SW480 (cell line): ENCODE data around the gene CUX1.

Experiments used
- DNase-seq: peaks from one replicate; pipeline ENCODE4 v3.0.0-alpha.2; 2016; ENCODE audit warnings: low spot score

The CUX1 gene

DNA sequence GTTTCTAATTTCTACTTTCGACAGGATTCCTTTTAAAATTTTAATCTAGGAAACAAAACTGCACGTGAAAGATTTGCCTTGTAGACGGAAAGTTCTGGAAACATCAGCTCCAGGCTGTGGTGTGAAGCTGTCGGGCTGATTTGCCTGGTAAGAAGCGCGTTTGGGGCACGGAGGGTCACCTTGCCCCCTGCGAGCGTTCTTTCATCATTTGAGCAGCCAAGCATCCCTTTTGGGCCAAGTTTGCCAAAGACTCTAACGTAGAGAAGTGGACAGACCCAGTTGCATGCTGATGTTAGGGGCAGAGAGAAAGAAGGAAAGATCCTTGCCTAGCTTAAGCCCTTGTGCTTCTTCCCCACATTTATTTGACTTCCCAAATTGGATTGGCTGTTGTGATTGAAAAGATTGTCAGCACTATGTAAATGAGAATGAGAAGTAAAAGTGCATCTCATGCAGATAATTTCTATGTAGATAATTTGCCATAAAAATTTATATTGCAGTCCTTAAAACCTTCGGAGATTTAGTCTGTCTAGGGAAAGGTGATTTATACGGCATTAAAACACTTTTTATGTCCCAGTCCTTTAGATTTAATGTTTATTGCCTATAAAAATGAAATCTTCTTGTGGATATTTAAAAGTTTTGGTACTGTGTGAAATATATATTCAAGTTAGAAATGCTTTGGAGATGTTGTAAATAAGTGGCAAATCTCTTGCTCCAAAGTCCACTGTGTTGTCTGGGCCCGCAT, 76.1 kb downstream of the CUX1 start:
- no peak for DNase-seq

DNA sequence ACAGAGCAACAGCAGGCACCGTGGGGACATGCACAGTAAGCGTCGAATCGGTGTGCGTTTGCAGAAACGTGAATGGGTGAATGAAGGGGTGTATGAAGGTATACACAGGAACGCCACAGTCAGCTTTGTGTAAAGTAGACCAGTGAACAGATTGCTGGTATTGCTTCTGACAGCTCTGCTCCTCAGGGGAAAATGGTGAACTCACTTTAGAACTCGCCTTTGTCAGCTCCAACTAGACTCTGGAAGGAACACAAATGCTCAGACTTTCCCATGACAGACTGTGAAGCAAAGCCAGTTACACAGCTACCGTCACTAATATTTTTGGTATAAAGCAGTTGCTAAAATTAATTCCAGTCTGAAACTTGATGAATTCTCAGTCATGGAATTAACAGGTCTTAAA, 78.9 kb downstream of the CUX1 start:
- DNase-seq = no peak

DNA sequence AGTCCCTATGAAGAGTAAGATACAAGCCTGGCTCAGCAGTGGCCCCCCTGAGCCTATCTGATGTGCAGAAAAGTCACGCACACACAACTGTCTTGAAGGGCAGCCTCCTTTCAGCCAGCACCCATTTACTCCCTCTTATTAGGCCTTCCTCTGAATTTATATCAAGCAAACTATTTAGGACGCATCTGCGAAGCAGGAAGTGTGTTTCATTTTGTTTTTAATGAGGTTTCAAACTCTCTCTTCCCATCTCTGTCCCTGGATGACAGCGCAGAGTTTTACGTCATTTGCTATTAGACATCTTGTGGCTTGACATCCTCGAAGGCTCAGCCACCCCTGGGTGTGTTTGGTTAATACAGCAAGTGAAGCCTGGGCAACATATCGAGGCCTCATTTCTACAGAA, 79.5 kb downstream of the CUX1 start:
- DNase-seq = no peak

DNA sequence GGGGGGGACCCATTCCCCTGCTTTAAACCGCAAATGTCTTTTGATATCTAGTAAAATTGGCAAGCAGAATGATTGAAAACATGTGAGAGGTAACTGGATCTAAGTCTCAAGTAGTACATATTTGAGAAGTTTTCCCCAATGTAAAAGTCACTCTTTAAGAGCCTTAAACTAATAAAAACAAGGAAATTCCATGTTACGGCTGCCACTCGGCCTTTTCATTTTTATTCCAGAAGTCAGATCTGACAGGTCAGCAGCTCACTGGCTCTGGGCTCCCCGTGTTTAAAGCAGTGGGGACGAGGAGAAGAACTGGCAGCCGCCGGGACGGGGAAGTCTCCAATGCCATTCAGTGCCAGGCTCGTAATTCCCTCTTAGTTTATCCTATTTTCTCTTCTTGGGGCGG, 80.7 kb downstream of the CUX1 start:
- DNase-seq = no peak

DNA sequence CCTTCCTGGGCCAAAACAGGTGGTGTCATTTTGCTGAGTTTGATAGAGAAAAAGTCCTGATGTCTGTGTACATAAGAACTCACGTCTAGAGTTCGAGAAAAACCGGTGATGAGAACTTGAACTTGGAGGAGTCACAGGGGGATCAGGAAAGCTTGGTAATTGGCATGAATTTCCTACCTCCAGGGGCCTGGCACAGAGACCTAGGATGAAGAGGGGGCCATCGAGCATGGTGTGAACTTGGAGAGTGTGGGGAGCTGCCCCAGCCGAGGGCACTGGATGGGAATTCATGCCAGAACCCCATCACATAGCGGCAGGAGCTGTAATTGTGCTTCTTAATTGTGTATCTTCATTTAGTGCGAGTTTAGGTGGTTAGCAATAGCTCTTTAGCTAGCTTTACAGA, 82.2 kb downstream of the CUX1 start:
- DNase-seq = no peak

DNA sequence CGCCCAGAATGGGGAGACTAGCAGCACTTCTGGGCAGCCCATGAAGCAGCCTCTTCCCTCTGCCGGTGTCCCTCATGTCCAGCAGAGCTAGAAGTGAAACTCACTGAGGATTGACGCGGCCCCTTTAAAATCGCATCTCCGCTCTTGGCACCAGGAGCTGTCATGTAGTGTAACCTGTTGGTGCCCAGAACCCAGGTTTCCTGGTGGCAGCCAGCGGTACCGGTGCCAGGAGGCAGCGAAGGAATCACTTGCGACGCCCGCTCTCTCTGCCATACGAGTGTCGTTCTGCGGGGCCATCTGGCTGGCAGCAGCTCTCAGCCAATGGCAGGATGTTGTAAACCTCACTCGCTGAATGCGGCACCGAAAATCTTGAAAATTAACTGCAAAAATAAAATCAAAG, 82.7 kb downstream of the CUX1 start:
- no peak for DNase-seq

DNA sequence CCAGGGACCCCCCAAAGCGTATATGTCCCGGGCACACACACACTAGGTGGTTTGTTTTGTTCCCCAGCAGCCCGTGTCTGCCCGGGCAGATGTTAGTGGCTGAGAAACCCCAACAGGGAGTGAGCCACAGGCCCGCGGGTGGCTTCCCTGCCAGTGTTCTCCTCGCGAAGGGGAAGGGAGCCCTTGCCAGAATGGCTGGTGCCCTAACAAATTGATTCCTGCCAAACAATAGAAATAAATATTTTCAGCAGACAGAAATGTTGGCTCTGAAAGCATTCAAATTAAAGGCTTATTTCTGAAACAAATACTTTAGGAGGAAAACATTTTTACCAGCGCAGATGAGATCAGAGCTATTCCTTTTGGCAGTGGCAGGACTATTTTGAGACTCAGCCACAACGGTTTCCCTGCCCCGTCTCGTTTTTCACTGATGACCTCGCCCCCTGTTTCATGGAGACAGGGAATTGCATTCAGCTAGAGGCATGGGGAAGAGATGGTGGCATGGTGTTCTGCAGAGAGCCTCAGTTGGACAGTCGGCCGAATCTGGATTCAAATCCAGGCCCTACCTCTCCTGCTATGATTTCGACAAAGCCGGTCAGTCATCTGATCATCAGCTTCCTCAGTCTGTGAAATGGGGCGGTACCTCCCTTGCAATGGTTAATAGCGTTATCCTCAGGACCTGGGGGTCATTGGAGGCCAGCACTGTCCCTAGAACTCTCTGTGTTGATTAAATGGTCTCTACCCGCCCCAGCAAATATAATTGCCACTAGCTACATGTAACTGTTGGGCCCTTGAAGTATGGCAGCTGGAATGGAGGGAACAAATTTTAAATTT, 84.5 kb downstream of the CUX1 start:
- no peak for DNase-seq

DNA sequence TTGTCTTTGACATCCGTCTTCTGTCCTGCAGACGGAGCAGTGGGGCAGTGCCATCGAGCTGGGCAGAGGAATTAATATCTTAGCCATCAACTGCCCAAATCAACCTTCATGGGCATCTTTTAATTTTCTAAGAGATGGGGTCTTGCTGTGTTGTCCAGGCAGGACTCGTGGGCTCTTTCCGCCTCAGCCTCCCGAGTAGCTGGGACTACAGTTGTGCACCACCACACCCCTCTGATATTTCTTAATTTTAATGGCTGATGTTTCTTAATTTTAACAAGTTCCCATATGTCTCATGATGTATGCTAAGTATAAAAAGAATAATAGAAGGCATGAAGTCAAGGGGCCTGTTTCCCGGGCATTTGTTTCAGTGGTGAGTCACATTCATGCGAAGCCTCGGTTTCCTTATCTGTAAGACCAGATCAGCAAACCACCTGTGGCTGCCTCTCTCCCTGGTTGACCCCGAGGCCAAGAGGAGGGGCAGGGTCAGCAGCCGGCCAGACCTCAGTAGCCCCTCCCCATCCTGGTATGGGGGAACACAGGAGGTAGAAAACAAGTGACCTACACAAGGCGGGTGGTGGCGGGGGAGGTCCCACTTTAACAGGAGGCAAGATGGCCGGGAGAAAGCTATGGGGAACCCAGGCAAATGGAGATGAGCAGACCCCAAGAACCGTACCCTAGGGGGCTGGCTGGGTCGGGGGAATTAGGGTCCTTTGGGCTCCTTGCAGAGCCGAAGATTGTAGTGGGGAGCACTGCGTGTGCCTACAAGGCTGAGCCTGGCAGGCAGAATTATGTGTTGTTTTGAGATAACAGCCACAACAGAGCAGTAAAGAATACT, 85.5 kb downstream of the CUX1 start:
- no peak for DNase-seq

DNA sequence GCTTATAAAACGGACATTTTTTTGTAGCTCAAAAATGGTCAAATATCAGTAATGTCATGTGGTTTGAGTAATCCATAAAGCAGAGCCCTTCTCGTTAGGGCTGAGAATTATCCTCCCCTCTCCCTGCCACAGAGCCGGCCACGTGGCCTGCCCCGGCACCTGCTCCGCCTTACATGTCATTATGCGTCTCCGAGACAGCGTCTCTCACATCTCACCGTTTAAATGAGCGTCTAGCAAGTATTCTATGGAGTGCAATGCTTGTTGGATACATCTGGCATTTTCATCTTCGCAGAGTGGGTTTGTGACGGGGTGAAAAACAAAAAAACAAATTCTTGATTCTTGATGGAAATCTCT, 86.1 kb downstream of the CUX1 start:
- no peak for DNase-seq

DNA sequence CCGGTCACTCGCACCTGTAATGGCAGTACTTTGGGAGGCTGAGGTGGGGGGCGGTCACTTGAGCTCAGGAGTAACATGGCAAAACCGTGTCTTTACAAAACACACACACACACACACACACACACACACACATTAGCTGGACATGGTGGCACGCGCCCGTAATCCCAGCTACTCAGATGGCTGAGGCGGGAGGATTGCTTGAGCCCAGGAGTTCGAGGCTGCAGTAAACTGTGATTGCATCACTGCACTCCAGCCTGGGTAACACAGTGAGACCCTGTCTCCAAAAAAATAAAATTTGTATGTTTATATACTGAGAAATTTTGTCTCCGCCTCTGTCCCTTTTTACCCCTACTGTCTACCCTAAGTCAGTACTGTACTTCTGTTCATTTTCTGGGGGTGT, 86.6 kb downstream of the CUX1 start:
- DNase-seq = no peak

DNA sequence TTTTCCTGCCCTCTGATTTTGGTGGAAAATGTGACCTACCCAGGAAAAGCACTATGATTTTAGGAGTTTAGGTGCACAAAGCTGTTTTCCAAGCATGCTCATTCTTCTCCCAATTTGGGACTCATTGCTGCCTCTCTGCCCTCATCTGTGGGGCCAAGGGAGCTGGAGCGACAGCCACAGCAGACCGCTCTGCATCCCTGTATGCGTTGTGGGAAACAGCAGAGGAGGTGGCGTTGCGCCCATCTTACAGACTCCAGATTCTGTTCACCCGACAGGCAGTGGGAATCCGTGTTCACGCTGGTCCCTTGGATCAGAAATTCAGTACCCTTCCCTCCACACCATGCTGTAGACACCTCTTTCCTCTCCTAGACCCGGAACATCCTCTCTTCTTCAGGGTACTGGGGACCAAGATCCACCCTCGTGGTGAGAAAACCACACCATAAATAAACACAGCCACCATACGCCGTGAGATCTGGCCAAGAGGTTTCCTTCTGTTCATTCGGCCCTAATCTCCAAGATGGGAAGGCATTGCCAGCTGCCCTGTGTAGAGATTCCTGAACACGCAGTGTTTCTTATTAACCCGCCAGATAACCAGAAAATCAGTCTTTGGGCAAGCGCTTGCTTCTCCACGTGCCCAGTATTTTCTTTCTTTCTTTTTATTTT, 87.9 kb downstream of the CUX1 start:
- no peak for DNase-seq

DNA sequence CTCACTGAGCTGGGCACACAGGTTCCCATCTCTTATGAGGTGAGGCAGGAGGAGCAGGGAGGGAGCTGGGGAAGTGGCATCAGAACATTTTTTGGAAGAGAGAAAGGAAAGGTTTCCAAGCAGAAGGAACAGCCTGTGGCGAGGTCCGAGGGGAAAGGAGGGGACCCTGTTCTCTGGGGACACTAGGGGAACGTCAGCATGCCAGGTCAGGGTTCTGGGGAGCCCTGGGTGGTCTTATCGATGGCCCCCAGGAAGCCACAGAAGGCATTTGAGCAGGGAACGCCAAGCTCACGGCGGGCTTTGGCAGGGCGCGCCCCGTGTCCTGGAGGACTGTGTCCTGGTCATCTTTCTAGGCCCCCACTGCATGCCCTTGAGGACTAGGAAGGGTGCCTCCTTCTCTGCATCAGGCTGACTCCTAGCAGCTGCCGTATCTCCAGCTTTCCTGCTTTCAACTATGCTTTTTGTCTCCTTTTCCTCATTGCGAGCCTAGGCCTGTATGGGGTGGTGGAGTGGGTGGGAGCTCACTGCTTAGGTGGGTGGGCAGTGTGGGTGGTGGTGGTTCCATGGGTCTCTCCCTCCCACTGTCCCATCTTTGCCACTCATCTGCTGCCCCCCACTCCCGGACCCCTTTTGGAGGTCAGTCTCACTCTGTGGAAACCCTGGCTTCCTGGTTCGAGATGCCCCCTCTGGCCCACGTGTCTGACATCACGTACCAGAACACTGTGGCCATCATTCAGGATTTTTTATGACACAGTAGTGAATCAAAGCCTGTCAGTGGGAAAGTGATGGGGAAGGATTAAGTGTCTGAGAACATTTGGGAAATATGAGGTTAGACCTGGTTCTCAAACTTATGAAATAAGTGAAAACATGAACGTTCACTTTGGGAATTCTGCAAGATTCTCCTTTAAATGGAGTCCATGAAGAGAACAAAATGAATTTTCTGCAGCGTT, 89.1 kb downstream of the CUX1 start:
- no peak for DNase-seq

DNA sequence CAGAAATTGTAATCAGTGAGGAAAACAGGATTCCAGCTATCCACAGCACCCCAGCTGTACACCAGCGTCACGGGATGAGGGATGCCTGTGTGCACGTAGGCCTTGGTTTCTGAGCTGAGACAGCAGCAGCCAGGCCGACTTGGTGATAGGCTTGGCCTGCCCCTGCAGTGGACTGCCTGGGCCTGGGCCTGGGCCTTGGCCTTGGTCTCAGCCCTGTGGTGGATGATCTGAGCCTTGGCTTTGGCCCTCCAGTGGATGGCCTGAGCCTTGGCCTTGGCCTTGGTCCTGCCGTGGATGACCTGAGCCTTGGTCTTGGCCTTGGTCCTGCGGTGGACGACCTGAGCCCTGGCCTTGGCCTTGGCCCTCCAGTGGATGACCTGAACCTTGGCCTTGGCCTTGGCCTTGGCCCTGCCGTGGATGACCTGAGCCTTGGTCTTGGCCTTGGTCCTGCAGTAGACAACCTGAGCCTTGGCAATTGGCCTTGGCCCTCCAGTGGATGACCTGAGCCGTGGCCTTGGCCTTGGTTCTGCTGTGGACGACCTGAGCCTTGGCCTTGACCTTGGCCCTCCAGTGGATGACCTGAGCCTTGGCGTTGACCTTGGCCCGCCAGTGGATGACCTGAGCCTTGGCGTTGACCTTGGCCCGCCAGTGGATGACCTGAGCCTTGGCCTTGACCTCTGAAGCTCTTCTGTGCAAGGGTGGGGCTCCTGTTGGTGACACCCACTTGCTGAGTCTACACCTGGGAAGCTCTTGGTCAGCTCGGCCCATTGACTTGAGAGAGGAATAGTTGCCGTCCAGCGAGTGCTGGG, 93.8 kb downstream of the CUX1 start:
- no peak for DNase-seq

DNA sequence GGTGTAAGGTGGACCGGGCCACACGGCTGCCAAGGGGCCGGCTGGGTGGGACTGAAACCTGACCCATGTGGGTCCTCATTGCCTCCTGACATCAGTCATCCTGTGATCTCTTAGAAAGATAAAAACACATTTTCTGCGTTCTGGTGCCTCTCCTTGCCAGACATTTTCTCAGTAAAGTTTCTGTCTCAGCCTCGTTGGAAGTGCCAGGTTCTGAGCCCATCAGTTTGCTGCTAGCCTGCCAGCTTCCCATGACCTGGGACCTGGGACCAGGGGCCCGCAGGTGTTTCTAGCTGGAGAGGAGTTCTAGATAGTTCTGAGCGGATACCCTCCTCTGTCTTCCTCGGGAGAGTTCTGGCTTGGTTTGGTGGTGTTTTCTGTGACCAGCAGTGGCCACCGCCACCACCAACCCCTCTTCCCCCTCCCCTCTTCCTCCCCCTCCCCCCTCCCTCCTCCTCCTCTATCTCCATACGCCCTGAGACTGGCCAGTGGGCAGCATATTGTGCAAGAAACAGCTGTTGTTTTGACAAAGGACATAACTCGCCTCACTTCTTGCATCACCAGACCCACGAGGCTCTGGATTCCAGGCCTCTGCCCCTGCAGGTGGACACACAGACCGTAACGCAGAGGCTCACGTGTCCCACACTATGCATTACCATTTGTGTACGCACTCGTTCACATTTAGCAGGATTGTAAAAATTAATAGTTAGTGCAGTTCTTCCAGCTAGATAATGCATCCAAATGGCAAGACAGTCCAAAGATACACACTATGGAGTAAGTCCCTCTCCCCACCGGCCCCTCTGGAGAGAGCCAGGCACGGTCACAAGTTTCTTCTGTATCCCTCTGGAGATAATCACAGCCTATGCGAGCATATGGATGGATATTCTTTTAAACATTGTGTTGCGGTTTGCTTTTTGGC, 94.6 kb downstream of the CUX1 start:
- DNase-seq = no peak

DNA sequence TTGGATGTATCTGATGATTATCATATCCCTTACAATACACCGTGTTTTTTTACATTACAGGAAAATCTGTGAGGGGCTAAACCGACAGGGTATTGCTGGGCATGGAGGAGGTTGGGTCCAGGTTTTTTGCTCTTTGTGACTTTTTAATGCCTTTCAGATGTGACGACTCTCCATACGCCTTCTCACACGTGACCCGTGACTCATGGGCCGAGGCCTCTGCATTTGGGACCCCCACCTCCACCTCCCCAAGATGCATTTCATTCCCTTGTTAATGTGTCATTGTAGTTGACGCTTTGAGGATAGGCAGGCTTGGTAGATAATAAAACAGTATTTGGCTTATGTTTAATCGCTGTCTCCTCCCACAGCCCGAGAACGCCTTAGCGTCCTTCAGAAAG, 95.3 kb downstream of the CUX1 start:
- DNase-seq = no peak

DNA sequence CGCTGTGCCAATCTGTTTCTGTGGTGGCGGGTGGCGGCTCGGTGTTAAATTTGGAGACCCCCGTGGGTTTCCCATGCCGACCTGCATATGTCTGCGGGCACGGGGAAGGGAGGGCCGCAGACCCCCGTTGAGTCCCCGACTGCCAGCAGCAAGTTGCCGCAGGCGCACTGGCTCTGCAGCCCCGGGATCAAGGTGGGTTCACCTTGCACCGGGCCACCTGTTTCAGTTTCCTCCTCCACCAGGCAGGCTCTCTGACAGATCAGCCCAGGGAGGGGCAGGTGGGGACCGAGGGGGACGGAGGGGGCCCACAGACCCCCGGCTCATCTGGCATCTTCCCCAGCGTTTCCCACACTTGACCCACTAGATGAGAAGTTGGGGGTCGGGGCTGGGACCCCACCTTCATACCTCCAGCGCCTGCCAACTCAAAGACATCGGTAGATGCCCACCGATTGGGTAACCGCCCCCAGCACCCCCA, 95.9 kb downstream of the CUX1 start:
- no peak for DNase-seq

DNA sequence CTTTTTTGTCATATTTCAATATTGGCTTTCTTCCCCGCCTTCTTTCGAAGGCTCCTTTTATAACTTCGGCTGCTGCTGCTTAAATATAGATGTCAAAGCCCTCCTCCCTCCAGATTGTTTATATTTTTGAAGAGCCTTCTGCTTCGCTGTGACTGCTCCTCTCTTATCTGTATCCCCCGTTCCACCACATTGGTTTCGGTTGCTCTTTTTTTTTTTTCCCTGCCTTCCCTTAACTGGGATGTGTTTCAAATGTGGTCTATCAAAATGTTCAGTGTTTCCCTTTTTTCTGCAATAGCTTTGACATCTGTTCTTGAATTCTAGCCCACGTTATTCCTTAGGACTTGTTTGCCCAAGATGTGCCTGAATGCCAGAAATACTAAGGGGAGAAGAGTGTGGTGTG, 96.4 kb downstream of the CUX1 start:
- DNase-seq = no peak

DNA sequence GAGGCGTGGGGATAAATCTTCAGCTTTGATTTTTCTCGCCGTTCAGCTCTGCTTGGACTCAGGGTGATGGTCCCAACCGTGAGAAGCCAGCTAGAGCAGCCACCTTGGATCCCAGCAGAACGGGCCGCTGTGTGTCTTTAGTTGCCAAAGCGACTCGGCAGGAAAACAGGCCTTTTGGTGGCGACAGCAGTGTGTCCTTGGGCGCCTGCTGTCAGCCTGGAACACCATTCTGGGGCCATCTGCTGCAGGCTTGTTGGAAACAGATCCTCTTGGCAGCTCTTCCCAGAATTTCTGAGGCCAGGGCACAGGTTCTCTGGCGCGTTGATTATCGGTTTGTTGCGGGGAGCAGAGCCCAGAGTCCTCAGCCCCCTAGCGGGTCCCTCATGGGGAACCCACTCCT, 97.6 kb downstream of the CUX1 start:
- no peak for DNase-seq
